ENCODE results near the gene RIT2. TPM values are rescaled to one million over a fixed set of nuclear protein-coding genes. Genes with fewer than 3 reads are reported as not detected.

Gene RIT2
- total RNA-seq, 4 donors from 2014 or later: not detected

- no peak for TF ChIP-seq POLR2A (IDR thresholded peaks at IDR 0.05)
- no peak for TF ChIP-seq CTCF (IDR thresholded peaks at IDR 0.05)
- H3K27ac ChIP-seq: no peak overlapping the region
- no peak for DNase-seq
- H3K4me1 ChIP-seq: no peaks in the 10 kb centered on the region
- H3K27me3 ChIP-seq: no peaks in the 10 kb centered on the region
- H3K4me3 ChIP-seq: no peak overlapping the region
- H3K9me3 ChIP-seq: no peaks in the 10 kb centered on the region
- H3K36me3 ChIP-seq: no peaks in the 10 kb centered on the region
These were observed 146.1 kb downstream of the RIT2 start for GRCh38 chr18:42969366-42969765.

GRCh38 chr18:42961298-42961697 is 154.2 kb downstream of the RIT2 start:
- no peak for DNase-seq

GRCh38 chr18:42959528-42959927 is 156.0 kb downstream of the RIT2 start:
- Histone ChIP-seq H3K9me3 (no peaks in the 10 kb centered on the region), H3K4me3 (no peak overlapping the region), H3K4me1 (no peaks in the 10 kb centered on the region), H3K27me3 (no peaks in the 10 kb centered on the region), H3K27ac (no peak overlapping the region), H3K36me3 (no peaks in the 10 kb centered on the region)
- DNase-seq: no peak
- TF ChIP-seq CTCF (IDR thresholded peaks at IDR 0.05) (no peak), POLR2A (IDR thresholded peaks at IDR 0.05) (no peak)

More at GRCh38 chr18:42961298-42961697, 154.2 kb downstream of the RIT2 start:
- no peaks in the 10 kb centered on the region for H3K4me1 ChIP-seq
- H3K36me3 ChIP-seq: no peaks in the 10 kb centered on the region
- no peaks in the 10 kb centered on the region for H3K9me3 ChIP-seq
- no peak overlapping the region for H3K27ac ChIP-seq
- H3K27me3 ChIP-seq: no peaks in the 10 kb centered on the region
- H3K4me3 ChIP-seq: no peak overlapping the region
- no peak for TF ChIP-seq CTCF (IDR thresholded peaks at IDR 0.05)
- no peak for TF ChIP-seq POLR2A (IDR thresholded peaks at IDR 0.05)

- no peak for DNase-seq
- no peaks in the 10 kb centered on the region for H3K36me3 ChIP-seq
- H3K4me3 ChIP-seq: no peak overlapping the region
- no peaks in the 10 kb centered on the region for H3K27me3 ChIP-seq
- TF ChIP-seq CTCF (IDR thresholded peaks at IDR 0.05) (no peak), POLR2A (IDR thresholded peaks at IDR 0.05) (no peak)
- H3K9me3 ChIP-seq: no peaks in the 10 kb centered on the region
- H3K27ac ChIP-seq: no peak overlapping the region
- no peaks in the 10 kb centered on the region for H3K4me1 ChIP-seq
These were observed 157.1 kb downstream of the RIT2 start for GRCh38 chr18:42958353-42958752.

GRCh38 chr18:42956287-42956686 is 159.2 kb downstream of the RIT2 start:
- H3K36me3 ChIP-seq: no peaks in the 10 kb centered on the region
- H3K9me3 ChIP-seq: no peaks in the 10 kb centered on the region
- no peaks in the 10 kb centered on the region for H3K4me1 ChIP-seq
- no peak for DNase-seq
- H3K4me3 ChIP-seq: no peak overlapping the region
- TF ChIP-seq CTCF (IDR thresholded peaks at IDR 0.05) (no peak), POLR2A (IDR thresholded peaks at IDR 0.05) (no peak)
- H3K27ac ChIP-seq: no peak overlapping the region
- no peaks in the 10 kb centered on the region for H3K27me3 ChIP-seq

GRCh38 chr18:42954887-42955286 is 160.6 kb downstream of the RIT2 start:
- Histone ChIP-seq H3K4me1 (no peaks in the 10 kb centered on the region), H3K27me3 (no peaks in the 10 kb centered on the region), H3K27ac (no peak overlapping the region), H3K9me3 (no peaks in the 10 kb centered on the region), H3K36me3 (no peaks in the 10 kb centered on the region), H3K4me3 (no peak overlapping the region)
- no peak for TF ChIP-seq CTCF (IDR thresholded peaks at IDR 0.05)
- no peak for TF ChIP-seq POLR2A (IDR thresholded peaks at IDR 0.05)
- no peak for DNase-seq

Measured in Peyer's patch (tissue), 4 donors.